Spleen (tissue), 7 donors: ENCODE measurements around the gene TRIM29.

Experiments
- POLR2A ChIP-seq, 3 donors: fragments of 450-650 bp; IDR thresholded peaks; one replicate each; pipeline ENCODE4 v1.5.1; 2017; ENCODE audit warnings: antibody characterized with exemption in 3 of 3, mild to moderate bottlenecking in 1 of 3
- POLR2AphosphoS5 ChIP-seq, 3 donors: sonication (generic); formaldehyde crosslinking; IDR thresholded peaks; one replicate each; pipeline ENCODE4 v1.5.1; 2017; ENCODE audit warnings: antibody characterized with exemption in 3 of 3
- TF ChIP-seq, protein P1 (sequence below), 11 experiments: fragments of 200-600 bp in 7 of 11; fragments of 450-650 bp in 4 of 11; sonication (generic) in 4 of 11; IDR thresholded peaks in 8 of 11; conservative IDR thresholded peaks in 3 of 11; 1 replicate in 7 of 11; 2 replicates in 4 of 11; pipeline versions ENCODE4 v1.4.0 to v1.8.0; 2016 to 2021; ENCODE audit warnings: antibody characterized with exemption in 11 of 11, inconsistent platforms in 4 of 11, mild to moderate bottlenecking in 1 of 11
- donor health status: DM: no; HTN: no; CAD: no; lungs with moderate emphysema.
- donor health status: DM: no; HTN: no; CAD: no.
- donor health status: DM: no; HTN: no; CAD: no.

DNA sequence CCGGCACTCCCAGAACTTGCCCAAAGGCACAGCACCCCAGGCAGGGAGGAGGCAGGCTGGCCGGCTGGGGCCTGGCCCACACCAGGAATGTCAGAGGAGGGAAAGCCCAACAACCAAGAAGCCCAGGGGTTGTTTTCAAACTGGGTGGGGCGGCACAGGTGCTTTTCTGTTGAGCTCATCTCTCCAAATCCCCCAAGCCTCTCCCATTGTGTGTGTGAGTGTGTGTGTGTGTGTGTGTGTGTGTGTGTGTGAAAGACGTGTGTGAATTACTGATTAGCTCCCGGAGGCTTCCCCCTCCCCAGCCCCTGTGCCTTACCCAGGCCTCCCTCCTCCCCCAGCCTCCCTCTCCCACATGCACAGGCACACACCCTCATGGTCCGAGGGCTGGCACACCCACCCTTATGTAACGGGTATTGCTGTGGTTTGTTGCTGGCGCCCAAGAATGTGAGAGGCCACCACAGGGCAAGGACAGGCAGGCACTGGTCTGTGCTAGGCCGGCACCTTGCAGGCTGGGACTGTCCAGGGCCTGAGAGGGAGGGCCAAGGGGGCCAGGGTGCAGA, 15.9 kb downstream of the TRIM29 start:
- no peak for TF ChIP-seq POLR2A (IDR thresholded peaks at IDR 0.05)
- TF ChIP-seq, protein P1, sequence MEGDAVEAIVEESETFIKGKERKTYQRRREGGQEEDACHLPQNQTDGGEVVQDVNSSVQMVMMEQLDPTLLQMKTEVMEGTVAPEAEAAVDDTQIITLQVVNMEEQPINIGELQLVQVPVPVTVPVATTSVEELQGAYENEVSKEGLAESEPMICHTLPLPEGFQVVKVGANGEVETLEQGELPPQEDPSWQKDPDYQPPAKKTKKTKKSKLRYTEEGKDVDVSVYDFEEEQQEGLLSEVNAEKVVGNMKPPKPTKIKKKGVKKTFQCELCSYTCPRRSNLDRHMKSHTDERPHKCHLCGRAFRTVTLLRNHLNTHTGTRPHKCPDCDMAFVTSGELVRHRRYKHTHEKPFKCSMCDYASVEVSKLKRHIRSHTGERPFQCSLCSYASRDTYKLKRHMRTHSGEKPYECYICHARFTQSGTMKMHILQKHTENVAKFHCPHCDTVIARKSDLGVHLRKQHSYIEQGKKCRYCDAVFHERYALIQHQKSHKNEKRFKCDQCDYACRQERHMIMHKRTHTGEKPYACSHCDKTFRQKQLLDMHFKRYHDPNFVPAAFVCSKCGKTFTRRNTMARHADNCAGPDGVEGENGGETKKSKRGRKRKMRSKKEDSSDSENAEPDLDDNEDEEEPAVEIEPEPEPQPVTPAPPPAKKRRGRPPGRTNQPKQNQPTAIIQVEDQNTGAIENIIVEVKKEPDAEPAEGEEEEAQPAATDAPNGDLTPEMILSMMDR (IDR thresholded peaks at IDR 0.05 in 8 of 11, conservative IDR thresholded peaks at IDR 0.05 in 3 of 11): no peak
- no peak for TF ChIP-seq POLR2AphosphoS5 (IDR thresholded peaks at IDR 0.05)
